ENCODE results near the gene HSPA8.

HSPA8 gene

DNA sequence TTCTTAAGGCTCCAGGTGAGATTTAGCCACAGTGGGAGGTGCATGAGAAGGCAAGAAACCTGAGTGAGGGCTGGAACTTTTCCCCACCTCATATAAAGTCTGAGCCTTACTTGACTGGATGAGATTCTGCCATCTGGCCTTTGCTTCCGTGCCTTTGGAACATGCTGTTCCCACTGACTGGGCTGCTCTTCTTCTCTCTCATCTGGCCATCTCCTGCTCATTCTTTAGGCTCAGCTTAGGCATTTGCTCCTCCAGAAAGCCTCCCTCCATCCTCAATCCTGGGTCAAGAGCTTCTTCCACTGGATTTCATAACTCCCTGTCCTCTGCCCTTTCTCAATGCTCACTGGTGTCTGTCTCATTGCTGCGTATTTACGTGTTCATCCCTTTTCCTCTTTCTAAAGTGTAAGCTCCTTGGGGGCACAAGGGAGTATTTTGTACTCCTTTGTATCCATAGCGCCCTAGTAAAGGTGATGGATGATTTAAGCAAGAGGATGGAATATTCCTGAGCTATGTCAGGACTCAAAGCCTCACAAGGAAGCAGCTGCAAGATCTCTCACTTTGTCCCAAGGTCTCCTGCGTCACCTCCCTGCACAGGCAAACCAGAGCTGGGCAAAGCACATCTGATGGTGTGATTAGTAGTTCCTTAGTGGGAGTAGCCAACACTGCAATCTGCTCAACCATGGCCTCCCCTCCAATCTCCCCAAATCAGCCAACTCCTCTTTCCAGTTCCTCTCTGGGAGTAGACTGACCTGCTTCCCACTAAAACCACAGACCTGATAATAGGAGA lies 15.3 kb downstream of the HSPA8 start:
- DNase-seq, result no peak

GRCh38 chr11:123045101-123045500 lies 16.8 kb downstream of the HSPA8 start:
- DNase-seq, result no peak

DNA sequence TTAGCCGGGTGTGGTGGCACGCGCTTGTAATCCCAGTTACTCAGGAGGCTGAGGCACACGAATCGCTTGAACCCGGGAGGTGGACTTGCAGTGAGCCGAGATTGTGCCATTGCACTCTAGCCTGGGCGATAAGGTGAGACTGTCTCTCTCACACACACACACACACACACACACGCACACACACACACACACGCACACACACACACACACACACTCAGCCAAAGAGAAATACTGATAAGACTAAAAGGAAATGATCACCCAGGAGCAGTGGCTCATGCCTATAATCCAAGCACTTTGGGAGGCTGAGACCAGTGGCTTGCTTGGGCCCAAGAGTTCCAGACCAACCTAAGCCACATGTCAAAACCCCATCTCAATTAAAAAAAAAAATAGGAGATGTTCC lies 20.8 kb downstream of the HSPA8 start:
- no peak for DNase-seq

DNA sequence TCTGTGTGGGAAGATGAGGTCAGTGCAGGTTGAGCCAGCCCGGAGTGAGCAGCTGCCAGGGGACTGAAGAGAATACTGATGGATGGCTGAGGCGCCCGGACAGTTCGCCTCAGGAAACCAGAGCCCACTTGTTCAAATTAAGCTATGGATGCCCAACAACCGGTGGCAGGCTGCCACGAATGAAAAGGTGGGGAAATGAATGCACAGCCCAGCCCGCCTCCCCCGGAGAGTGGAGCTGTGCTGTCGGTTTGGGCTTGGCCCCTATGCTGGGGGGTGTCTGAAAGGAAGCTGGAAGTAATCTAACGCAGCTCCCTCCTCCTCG lies 21.9 kb downstream of the HSPA8 start:
- no peak for DNase-seq

DNA sequence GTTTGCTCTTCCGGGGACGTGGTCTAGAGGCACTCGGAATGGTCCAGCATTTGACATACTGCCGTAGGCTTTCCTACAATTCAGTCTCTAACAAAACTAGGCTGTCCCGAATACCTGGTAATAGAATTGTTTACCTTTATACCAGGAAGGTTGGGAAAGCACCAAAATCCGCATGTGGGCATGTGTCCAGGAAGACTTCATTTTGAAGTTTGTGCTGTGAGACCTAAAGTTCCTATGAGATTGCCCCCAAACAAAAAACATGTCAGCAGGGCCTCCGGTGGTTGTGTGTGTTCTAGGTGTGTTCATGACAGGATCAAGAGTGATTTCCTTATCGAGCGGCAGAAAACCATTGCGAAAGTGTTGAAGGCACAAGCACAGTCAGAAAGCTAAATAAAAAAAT lies 26.1 kb downstream of the HSPA8 start:
- no peak for DNase-seq

- no peak for DNase-seq
Observed at GRCh38 chr11:123034597-123034996, 27.3 kb downstream of the HSPA8 start.

GRCh38 chr11:123033895-123034294 lies 28.0 kb downstream of the HSPA8 start:
- DNase-seq, result no peak

DNA sequence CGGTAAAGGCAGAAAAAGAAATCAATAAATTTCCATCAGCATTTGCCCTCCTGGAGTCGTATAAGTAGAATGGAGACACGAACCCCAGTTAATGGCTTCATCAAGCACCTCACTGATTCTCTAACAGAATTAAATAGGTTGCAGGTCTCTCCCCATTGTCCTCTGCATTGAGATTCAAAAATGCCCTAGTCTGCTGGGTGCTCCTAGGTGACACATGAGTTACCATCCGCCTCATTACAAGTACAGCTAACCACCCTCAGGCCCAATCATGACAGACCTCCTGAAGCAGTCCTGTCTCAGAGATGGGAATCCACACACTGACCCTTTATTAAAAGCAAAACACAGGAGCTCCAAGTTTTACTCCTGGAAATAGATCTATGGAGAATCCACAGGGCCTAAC lies 31.4 kb downstream of the HSPA8 start:
- DNase-seq, result no peak

DNA sequence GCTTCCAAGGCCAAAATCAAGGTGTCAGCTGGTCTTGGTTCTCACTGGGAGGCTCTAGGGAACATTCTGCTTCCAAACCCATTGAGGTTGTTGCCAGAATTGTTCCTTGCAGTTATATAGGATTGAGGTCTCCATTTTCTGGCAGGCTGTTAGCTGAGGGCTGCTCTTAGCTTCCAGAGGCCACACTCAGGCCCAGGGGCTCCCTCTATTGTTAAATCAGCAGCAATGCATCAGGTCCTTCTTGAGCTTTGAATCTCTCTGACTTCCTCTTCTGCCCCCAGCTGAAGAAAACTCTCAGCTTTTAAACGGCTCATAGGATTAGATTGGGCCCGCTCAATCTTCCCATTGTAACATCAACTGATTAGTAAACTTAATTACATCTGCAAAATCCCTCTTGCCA lies 41.0 kb downstream of the HSPA8 start:
- peak; percentile 44 for DNase-seq

- DNase-seq, result peak; percentile 38
Observed at GRCh38 chr11:123018702-123019101, 43.2 kb downstream of the HSPA8 start.

- no peak for DNase-seq
Observed at GRCh38 chr11:123011510-123011909, 50.4 kb downstream of the HSPA8 start.

Data from DMS79 (cell line).